ENCODE measurements around the gene EPB41.

GRCh38 chr1:28915031-28915895 lies 894 bp downstream of the EPB41 start:
- TF ChIP-seq EZH2 (IDR thresholded peaks at IDR 0.05; ENCODE audit: borderline replicate concordance) (no peak), EZH2phosphoT487 (IDR thresholded peaks at IDR 0.05; ENCODE audit: low read depth, severe bottlenecking, unreplicated experiment) (no peak), CTCF (IDR thresholded peaks at IDR 0.05; ENCODE audit: poor library complexity) (no peak)

All from hepatocyte (in vitro differentiated cells).